IMR-90 (cell line): Measurements from ENCODE around the gene MAGI2. TPM values are rescaled to one million over a fixed set of nuclear protein-coding genes. Genes with fewer than 3 reads are reported as not detected.

Source experiments
- ATAC-seq: fragments of 200-7000 bp; cut with Tn5 transposase; 2 replicates; pipeline ENCODE4 v1.9.1; 2020; ENCODE audit warnings: low read depth, mild to moderate bottlenecking, moderate library complexity
- BruUV-seq: library from RNA; stranded (reverse); fragments of 400-500 nt; replicated peaks from 2 replicates; lab custom pipeline; 2021; lab: Mats Ljungman, UMichigan
- CTCF ChIA-PET: fragments of 300-600 bp; formaldehyde crosslinking; extraction: SDS; loops from one replicate; lab custom pipeline; 2021; ENCODE audit warnings: antibody characterized with exemption; lab: Yijun Ruan, JAX
- POLR2A ChIA-PET: fragments of 300-600 bp; sonication (Branson Sonifier 250); formaldehyde crosslinking; loops from one replicate; lab custom pipeline; 2022; ENCODE audit warnings: antibody characterized with exemption; ENCODE audit not compliant: unreplicated experiment; lab: Charles Lee
- DNase-seq: peaks from one replicate; pipeline ENCODE4 v3.0.0; 2013
- H2AFZ ChIP-seq: replicated peaks from 2 replicates; pipeline ENCODE3; 2013; ENCODE audit warnings: low read length, mild to moderate bottlenecking; ENCODE audit not compliant: poor library complexity
- H2AK5ac ChIP-seq: 2 replicates; pipeline ENCODE4 v1.6.1; 2013; ENCODE audit warnings: low read depth, low read length, inconsistent platforms
- H2AK9ac ChIP-seq: replicated peaks from 2 replicates; pipeline ENCODE3; 2013; ENCODE audit warnings: mild to moderate bottlenecking, low read depth, low read length, moderate library complexity; ENCODE audit not compliant: poor library complexity
- H2BK120ac ChIP-seq: 2 replicates; pipeline ENCODE4 v1.6.1; 2013; ENCODE audit warnings: low read depth, low read length, inconsistent platforms
- H2BK15ac ChIP-seq: 3 replicates; pipeline ENCODE4 v1.6.1; 2013; ENCODE audit warnings: low read depth, low read length, inconsistent platforms
- H2BK20ac ChIP-seq: 2 replicates; pipeline ENCODE4 v1.6.1; 2013; ENCODE audit warnings: low read depth, mild to moderate bottlenecking, inconsistent platforms, low read length, moderate library complexity
- H2BK5ac ChIP-seq: 2 replicates; pipeline ENCODE4 v1.6.1; 2013; ENCODE audit warnings: mild to moderate bottlenecking, low read depth, low read length, inconsistent platforms; ENCODE audit not compliant: poor library complexity, severe bottlenecking
- H3K14ac ChIP-seq: replicated peaks from 2 replicates; pipeline ENCODE4 v1.6.1; 2013; ENCODE audit warnings: low read depth, low read length, inconsistent platforms
- H3K18ac ChIP-seq: 2 replicates; pipeline ENCODE4 v1.6.1; 2013; ENCODE audit warnings: low read depth, low read length, control low read depth
- H3K23ac ChIP-seq: 2 replicates; pipeline ENCODE4 v1.6.1; 2013; ENCODE audit warnings: low read depth, low read length, inconsistent platforms
- H3K27ac ChIP-seq: 2 replicates; pipeline ENCODE4 v1.5.1; 2013; ENCODE audit warnings: mild to moderate bottlenecking, control low read depth, low read length; ENCODE audit not compliant: insufficient read depth
- H3K27me3 ChIP-seq: 2 replicates; pipeline ENCODE4 v1.6.1; 2013; ENCODE audit warnings: low read length; ENCODE audit not compliant: control insufficient read depth, insufficient read depth
- H3K36me3 ChIP-seq: 2 replicates; pipeline ENCODE4 v1.6.1; 2013; ENCODE audit warnings: low read length, mixed read lengths; ENCODE audit not compliant: control insufficient read depth, insufficient read depth
- H3K4ac ChIP-seq: 2 replicates; pipeline ENCODE4 v1.6.1; 2013; ENCODE audit warnings: low read depth, low read length, inconsistent platforms
- H3K4me1 ChIP-seq: 2 replicates; pipeline ENCODE4 v1.6.1; 2013; ENCODE audit warnings: low read length, mixed read lengths; ENCODE audit not compliant: control insufficient read depth, insufficient read depth
- H3K4me2 ChIP-seq: 2 replicates; pipeline ENCODE4 v1.6.1; 2013; ENCODE audit warnings: low read depth, mild to moderate bottlenecking, control low read depth, low read length, moderate library complexity
- H3K4me3 ChIP-seq: 2 replicates; pipeline ENCODE4 v1.5.1; 2013; ENCODE audit warnings: low read depth, mild to moderate bottlenecking, control low read depth, low read length, moderate library complexity; ENCODE audit not compliant: insufficient read depth
- H3K56ac ChIP-seq: 2 replicates; pipeline ENCODE4 v1.6.1; 2013; ENCODE audit warnings: low read length, inconsistent platforms; ENCODE audit not compliant: insufficient read depth; ENCODE audit errors: extremely low read depth
- H3K79me1 ChIP-seq, 2 experiments: 2 replicates each; pipeline ENCODE4 v1.6.1; 2013; ENCODE audit warnings: low read length in 2 of 2, inconsistent platforms in 1 of 2, low read depth in 1 of 2
- H3K9ac ChIP-seq: 2 replicates; pipeline ENCODE4 v1.6.1; 2013; ENCODE audit warnings: low read depth, low read length, control low read depth
- H3K9me1 ChIP-seq: 2 replicates; pipeline ENCODE4 v1.6.1; 2013; ENCODE audit warnings: low read length, inconsistent platforms; ENCODE audit not compliant: insufficient read depth
- H3K9me3 ChIP-seq: 2 replicates; pipeline ENCODE4 v1.6.1; 2013; ENCODE audit warnings: low read length; ENCODE audit not compliant: control insufficient read depth, insufficient read depth
- H4K20me1 ChIP-seq: 2 replicates; pipeline ENCODE4 v1.6.1; 2013; ENCODE audit warnings: low read length, inconsistent platforms; ENCODE audit not compliant: insufficient read depth
- H4K5ac ChIP-seq: 2 replicates; pipeline ENCODE4 v1.6.1; 2013; ENCODE audit warnings: mild to moderate bottlenecking, low read depth, low read length, control low read depth
- H4K8ac ChIP-seq, 2 experiments: 2 replicates each; pipeline ENCODE4 v1.6.1; 2013; ENCODE audit warnings: low read depth in 2 of 2, low read length in 2 of 2, control low read depth in 1 of 2, inconsistent platforms in 1 of 2
- H4K91ac ChIP-seq: 2 replicates; pipeline ENCODE4 v1.6.1; 2013; ENCODE audit warnings: low read depth, low read length, inconsistent platforms; ENCODE audit not compliant: insufficient read depth
- BHLHE40 ChIP-seq: fragments of 150-350 bp; IDR thresholded peaks from 2 replicates; pipeline ENCODE4 v1.6.1; 2016; ENCODE audit warnings: mild to moderate bottlenecking, low read depth, low read length
- CEBPB ChIP-seq: IDR thresholded peaks from 2 replicates; pipeline ENCODE4 v1.6.1; 2012; ENCODE audit warnings: low read depth, low read length, improper control_type of control experiment
- CHD1 ChIP-seq: IDR thresholded peaks from 2 replicates; pipeline ENCODE4 v1.6.1; 2012; ENCODE audit warnings: low read depth, low read length, improper control_type of control experiment
- CTCF ChIP-seq: conservative IDR thresholded peaks from 2 replicates; pipeline ENCODE4 v1.5.1; 2012; ENCODE audit warnings: mild to moderate bottlenecking, low read depth, low read length, improper control_type of control experiment
- ELK1 ChIP-seq: fragments of 150-350 bp; IDR thresholded peaks from 2 replicates; pipeline ENCODE4 v1.6.1; 2016; ENCODE audit warnings: low read depth, mild to moderate bottlenecking, low read length, moderate library complexity, borderline replicate concordance
- FOS ChIP-seq: fragments of 150-350 bp; IDR thresholded peaks from 2 replicates; pipeline ENCODE4 v1.6.1; 2016; ENCODE audit warnings: low read depth, low read length
- MAFK ChIP-seq: IDR thresholded peaks from 2 replicates; pipeline ENCODE4 v1.6.1; 2012; ENCODE audit warnings: low read depth, low read length, improper control_type of control experiment
- MAZ ChIP-seq: IDR thresholded peaks from 2 replicates; pipeline ENCODE4 v1.6.1; 2012; ENCODE audit warnings: low read depth, mild to moderate bottlenecking, low read length, improper control_type of control experiment, moderate library complexity, borderline replicate concordance
- MXI1 ChIP-seq: IDR thresholded peaks from 2 replicates; pipeline ENCODE4 v1.6.1; 2012; ENCODE audit warnings: low read depth, mild to moderate bottlenecking, low read length, moderate library complexity, borderline replicate concordance
- NFE2L2 ChIP-seq: fragments of 150-350 bp; IDR thresholded peaks from 2 replicates; pipeline ENCODE4 v1.6.1; 2016; ENCODE audit warnings: low read depth, mild to moderate bottlenecking, low read length
- POLR2A ChIP-seq: IDR thresholded peaks from 2 replicates; pipeline ENCODE4 v1.6.1; 2012; ENCODE audit warnings: mild to moderate bottlenecking, low read depth, low read length
- RAD21 ChIP-seq: IDR thresholded peaks from 2 replicates; pipeline ENCODE4 v1.6.1; 2012; ENCODE audit warnings: low read length, improper control_type of control experiment
- RCOR1 ChIP-seq: IDR thresholded peaks from 2 replicates; pipeline ENCODE4 v1.6.1; 2012; ENCODE audit warnings: mild to moderate bottlenecking, low read length, improper control_type of control experiment; ENCODE audit not compliant: insufficient replicate concordance
- RFX5 ChIP-seq: IDR thresholded peaks from 2 replicates; pipeline ENCODE4 v1.8.0; 2012; ENCODE audit warnings: low read depth, mild to moderate bottlenecking, low read length, moderate library complexity
- SMC3 ChIP-seq: fragments of 150-350 bp; IDR thresholded peaks from 2 replicates; pipeline ENCODE4 v1.6.1; 2016; ENCODE audit warnings: low read depth, mild to moderate bottlenecking, antibody characterized with exemption, low read length, moderate library complexity
- USF2 ChIP-seq: fragments of 150-350 bp; IDR thresholded peaks from 2 replicates; pipeline ENCODE4 v1.6.1; 2017; ENCODE audit warnings: mild to moderate bottlenecking, antibody characterized with exemption, low read length, low read depth
- WGBS, 2 experiments: methylation state at CpG; one replicate each; pipeline versions ENCODE4 v1.1.5 to v1.1.7; 2013; ENCODE audit warnings: missing lambda C conversion rate in 2 of 2; ENCODE audit not compliant: insufficient read length in 1 of 2; ENCODE audit errors: extremely low coverage in 2 of 2; 5-methylcytosine and 5-hydroxymethylcytosine counted together
- dilution Hi-C: fragments of 300-500 bp; cut with HindIII; formaldehyde crosslinking; loops from one replicate; pipeline ENCODE4 v1.14.3; 2018; ENCODE audit warnings: low sequenced_read_pairs; ENCODE audit not compliant: unreplicated experiment
- in situ Hi-C: fragments of 300-500 bp; cut with MboI; formaldehyde crosslinking; loops from 3 replicates; pipeline ENCODE4 v1.14.3; 2019; ENCODE audit warnings: low sequenced_read_pairs, inconsistent platforms, mixed read lengths
- intact Hi-C: fragments of 100-400 bp; cut with micrococcal nuclease; formaldehyde crosslinking; loops from 2 replicates; pipeline ENCODE4 v1.10.0; 2022
- polyA plus RNA-seq, 3 experiments: library from polyadenylated mRNA; depleted of rRNA; stranded (reverse); fragments of >200 nt; gene quantifications; 2 replicates each; pipeline ENCODE4 v1.2.3, GENCODE V29; 2012; ENCODE audit warnings: low replicate concordance in 1 of 3
- total RNA-seq: library from RNA; depleted of rRNA; stranded (reverse); fragments of >200 nt; gene quantifications from 2 replicates; pipeline ENCODE4 v1.2.3, GENCODE V29; 2012

The MAGI2 gene
- total and polyA plus RNA-seq, 2 of the 4 experiments (the other 2 are of a cell fraction) = 2.5 to 17.9 TPM

- H3K4me2 ChIP-seq = no peak overlapping the region
- H3K23ac ChIP-seq = no peak overlapping the region
- no peaks in the 10 kb centered on the region for H3K9me3 ChIP-seq
- ChIA-PET POLR2A (no interaction called here), CTCF (no interaction called here)
- DNase-seq (peak; percentile 18), ATAC-seq (no peak)
- H4K5ac ChIP-seq = no peak overlapping the region
- H4K8ac ChIP-seq = no peak overlapping the region
- H3K27me3 ChIP-seq = no peaks in the 10 kb centered on the region
- H4K20me1 ChIP-seq = no peaks in the 10 kb centered on the region
- no peak overlapping the region for H2BK15ac ChIP-seq
- no peak overlapping the region for H4K91ac ChIP-seq
- in situ Hi-C loops = no loop called here
- H2BK5ac ChIP-seq = no peak overlapping the region
- H3K4ac ChIP-seq = no peak overlapping the region
- H3K9me1 ChIP-seq = no peaks in the 10 kb centered on the region; the same call in 1 of the 2 replicates
- intact Hi-C loops = no loop called here
- no peak overlapping the region for H2BK20ac ChIP-seq
- H3K9ac ChIP-seq = no peak overlapping the region
- H3K14ac ChIP-seq = no peak overlapping the region
- no peak overlapping the region for H2BK120ac ChIP-seq
- H3K79me1 ChIP-seq = no peaks in the 10 kb centered on the region
- no peak overlapping the region for H3K56ac ChIP-seq
- TF ChIP-seq USF2 (no peak; the same call in 1 of the 2 replicates), SMC3 (no peak), MAZ (no peak), FOS (no peak), BHLHE40 (no peak), NFE2L2 (no peak), RCOR1 (no peak), CHD1 (no peak), MXI1 (no peak), CEBPB (no peak), ELK1 (no peak), RFX5 (no peak), CTCF (no peak), POLR2A (no peak), RAD21 (no peak), MAFK (no peak)
- no peak overlapping the region for H2AK9ac ChIP-seq
- dilution Hi-C loops = no loop called here
- no TSS peak for BruUV-seq
- no peak overlapping the region for H3K4me3 ChIP-seq
- peaks cover 2% of the 10 kb centered on the region; the same call in 1 of the 2 replicates for H3K4me1 ChIP-seq
- H2AFZ ChIP-seq = no peak overlapping the region
- no peak overlapping the region for H3K18ac ChIP-seq
- no peak overlapping the region for H2AK5ac ChIP-seq
- no CpG with 5 or more reads among the region's 7 CpGs for WGBS, 2 experiments
- H3K27ac ChIP-seq = no peak overlapping the region
- no peaks in the 10 kb centered on the region for H3K36me3 ChIP-seq
Measured at GRCh38 chr7:78203042-78203720, 1250.3 kb downstream of the MAGI2 start.
